Myocyte (in vitro differentiated cells): ENCODE measurements around the gene WFDC1. TPM values are rescaled to one million over a fixed set of nuclear protein-coding genes. Genes with fewer than 3 reads are reported as not detected.

Experiments used
- DNase-seq: peaks from one replicate; pipeline ENCODE4 v3.0.0-alpha.2; 2012; ENCODE audit warnings: low read depth
- total RNA-seq: library from RNA; depleted of rRNA; stranded (reverse); fragments of >200 nt; gene quantifications from 2 replicates; pipeline ENCODE4 v1.2.3, GENCODE V29; 2014

Gene WFDC1
- total RNA-seq, 1 donor from 2014 or later: 0.43 TPM

- no peak for DNase-seq
Measured at GRCh38 chr16:84371553-84371865, 76.8 kb downstream of the WFDC1 start.

- no peak for DNase-seq
Measured at GRCh38 chr16:84373907-84374489, 79.3 kb downstream of the WFDC1 start.

GRCh38 chr16:84378099-84378498 is 83.4 kb downstream of the WFDC1 start:
- DNase-seq: no peak

- no peak for DNase-seq
Measured at GRCh38 chr16:84378567-84378966, 83.9 kb downstream of the WFDC1 start.

- no peak for DNase-seq
Measured at GRCh38 chr16:84379008-84379708, 84.5 kb downstream of the WFDC1 start.

Other genes with a start within 250 kb of the WFDC1 start
- gene MBTPS1, start 177.9 kb upstream of the WFDC1 start, total RNA-seq: 42.1 and 53.5 TPM in 2 replicates
- 31.8 and 35.0 TPM in 2 replicates for gene HSDL1, start 149.7 kb upstream of the WFDC1 start, total RNA-seq
- gene DNAAF1, start 149.6 kb upstream of the WFDC1 start, total RNA-seq: not detected in 2 replicates
- gene TAF1C, start 107.8 kb upstream of the WFDC1 start, total RNA-seq: 17.5 and 23.6 TPM in 2 replicates
- gene ADAD2, start 103.7 kb upstream of the WFDC1 start, total RNA-seq: not detected in 2 replicates
- 0.05 TPM in 2 replicates for gene KCNG4, start 54.9 kb upstream of the WFDC1 start, total RNA-seq
- gene ATP2C2, start 73.7 kb downstream of the WFDC1 start, total RNA-seq: not detected in 2 replicates
- 7.4 and 7.8 TPM in 2 replicates for gene MEAK7, start 209.8 kb downstream of the WFDC1 start, total RNA-seq